Activated naive CD4-positive, alpha-beta T cell treated with anti-CD3 and anti-CD28 coated beads, Interleukin-2, amount 10 ng/mL, durations not matched to agents 7 days and 5 days (primary cell): ENCODE data around the gene ROS1.
"Not testable (repeated sequence)": the region's sequence is repeated elsewhere in the genome, so short reads cannot be mapped to it uniquely, and the experiment has no call there.

ENCODE experiments used
- CTCF ChIA-PET: fragments of 350-600 bp; sonication (Branson Sonifier 250); formaldehyde crosslinking; loops from one replicate; lab custom pipeline; 2021; ENCODE audit warnings: antibody characterized with exemption; lab: Charles Lee
- DNase-seq: peaks from one replicate; pipeline ENCODE4 v3.0.0-alpha.2; 2020
- H3K27ac Mint-ChIP-seq: one replicate; pipeline ENCODE4 v1.8.0; 2021; ENCODE audit warnings: mild to moderate bottlenecking, moderate library complexity, mixed read lengths
- H3K27me3 Mint-ChIP-seq: one replicate; pipeline ENCODE4 v1.8.0; 2021; ENCODE audit warnings: mild to moderate bottlenecking, mixed read lengths
- H3K36me3 Mint-ChIP-seq: one replicate; pipeline ENCODE4 v1.8.0; 2021; ENCODE audit warnings: mixed read lengths
- H3K4me1 Mint-ChIP-seq: one replicate; pipeline ENCODE4 v1.8.0; 2021; ENCODE audit warnings: mixed read lengths
- H3K4me3 Mint-ChIP-seq: one replicate; pipeline ENCODE4 v1.8.0; 2021; ENCODE audit warnings: mild to moderate bottlenecking, moderate library complexity, mixed read lengths
- H3K9me3 Mint-ChIP-seq: one replicate; pipeline ENCODE4 v1.8.0; 2021; ENCODE audit warnings: mixed read lengths

Gene ROS1

GRCh38 chr6:117451671-117452070, 25.9 kb upstream of the ROS1 start:
- H3K9me3 Mint-ChIP-seq, result no peaks in the 10 kb centered on the region
- no peak for DNase-seq
- H3K27ac Mint-ChIP-seq, result no peak overlapping the region
- H3K36me3 Mint-ChIP-seq, result no peaks in the 10 kb centered on the region
- CTCF ChIA-PET, result interaction anchor here (0.8 to 6.6 kb wide), 5 partner anchors 8 to 154 kb away, joined by 3 to 105 read pairs (median 3); no protein-coding TSS in a partner anchor
- H3K4me1 Mint-ChIP-seq, result no peaks in the 10 kb centered on the region
- no peak overlapping the region for H3K4me3 Mint-ChIP-seq
- peaks cover 22% of the 10 kb centered on the region for H3K27me3 Mint-ChIP-seq

- Mint-ChIP-seq H3K36me3 (no peaks in the 10 kb centered on the region), H3K9me3 (no peaks in the 10 kb centered on the region), H3K27ac (no peak overlapping the region), H3K4me1 (no peaks in the 10 kb centered on the region), H3K4me3 (no peak overlapping the region), H3K27me3 (peaks cover 33% of the 10 kb centered on the region)
- CTCF ChIA-PET, result interaction anchor here (0.6 to 6.6 kb wide), 22 partner anchors 8 to 956 kb away, joined by 3 to 105 read pairs (median 4); no protein-coding TSS in a partner anchor
- peak; percentile 73 for DNase-seq
Measured at GRCh38 chr6:117449549-117450439, 24.1 kb upstream of the ROS1 start.

DNA sequence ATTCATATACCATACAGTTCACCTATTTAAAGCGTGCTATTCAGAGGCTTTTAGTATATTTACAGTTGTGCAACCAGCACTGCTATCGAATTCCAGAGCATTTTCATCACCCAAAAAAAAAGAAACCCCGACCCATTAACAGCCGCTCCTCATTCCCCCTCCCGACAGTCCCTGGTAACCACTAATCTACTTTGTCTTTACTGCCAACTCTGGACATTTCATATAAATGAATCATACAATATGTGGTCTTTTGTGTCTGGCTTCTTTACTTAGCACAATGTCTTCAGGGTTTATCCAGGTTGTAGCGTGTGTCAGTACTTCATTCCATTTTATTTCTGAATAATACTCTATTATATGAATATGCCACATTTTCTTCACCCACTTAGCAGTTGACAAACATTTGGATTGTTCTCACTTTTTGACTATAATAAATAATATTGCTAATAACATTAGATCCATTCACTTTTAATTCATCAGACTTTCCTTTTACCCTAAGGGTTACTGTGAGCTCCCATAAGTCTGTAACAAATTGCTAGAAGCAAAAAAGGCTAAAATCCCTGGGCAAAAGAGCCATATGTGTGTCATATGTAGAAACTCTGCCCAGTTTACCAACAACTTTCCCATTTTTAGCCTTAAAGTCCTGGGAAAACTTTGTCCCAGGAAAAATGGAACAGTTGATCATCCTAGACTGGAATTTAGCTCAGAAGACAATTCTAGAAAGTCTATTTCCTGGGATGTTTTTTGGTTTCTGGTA, 23.2 kb upstream of the ROS1 start:
- Mint-ChIP-seq H3K4me1 (no peaks in the 10 kb centered on the region), H3K27ac (no peak overlapping the region), H3K9me3 (no peaks in the 10 kb centered on the region), H3K4me3 (no peak overlapping the region), H3K27me3 (peaks cover 36% of the 10 kb centered on the region), H3K36me3 (no peaks in the 10 kb centered on the region)
- no peak for DNase-seq
- CTCF ChIA-PET, result interaction anchor here (0.7 to 6.6 kb wide), 13 partner anchors 9 to 157 kb away, joined by 3 to 105 read pairs (median 4); no protein-coding TSS in a partner anchor

- H3K4me3 Mint-ChIP-seq, result no peak overlapping the region
- no peak overlapping the region for H3K27ac Mint-ChIP-seq
- no peaks in the 10 kb centered on the region for H3K9me3 Mint-ChIP-seq
- peaks cover 36% of the 10 kb centered on the region for H3K27me3 Mint-ChIP-seq
- no peaks in the 10 kb centered on the region for H3K36me3 Mint-ChIP-seq
- H3K4me1 Mint-ChIP-seq, result no peaks in the 10 kb centered on the region
- DNase-seq, result no peak
- CTCF ChIA-PET, result interaction anchor here (1.7 to 6.6 kb wide), 3 partner anchors 9 to 158 kb away, joined by 4 to 105 read pairs (median 66); no protein-coding TSS in a partner anchor
Measured at GRCh38 chr6:117448011-117448410, 22.3 kb upstream of the ROS1 start.

GRCh38 chr6:117446861-117447260, 21.1 kb upstream of the ROS1 start:
- no peak overlapping the region for H3K4me3 Mint-ChIP-seq
- peaks cover 37% of the 10 kb centered on the region for H3K27me3 Mint-ChIP-seq
- H3K9me3 Mint-ChIP-seq, result no peaks in the 10 kb centered on the region
- CTCF ChIA-PET, result interaction anchor here (0.7 to 6.6 kb wide), 2 partner anchors 18 to 159 kb away, joined by 4 to 66 read pairs; no protein-coding TSS in a partner anchor
- H3K4me1 Mint-ChIP-seq, result no peaks in the 10 kb centered on the region
- no peak overlapping the region for H3K27ac Mint-ChIP-seq
- no peaks in the 10 kb centered on the region for H3K36me3 Mint-ChIP-seq
- DNase-seq, result no peak

GRCh38 chr6:117444600-117444999, 18.9 kb upstream of the ROS1 start:
- no peak overlapping the region for H3K4me3 Mint-ChIP-seq
- H3K9me3 Mint-ChIP-seq, result no peaks in the 10 kb centered on the region

DNA sequence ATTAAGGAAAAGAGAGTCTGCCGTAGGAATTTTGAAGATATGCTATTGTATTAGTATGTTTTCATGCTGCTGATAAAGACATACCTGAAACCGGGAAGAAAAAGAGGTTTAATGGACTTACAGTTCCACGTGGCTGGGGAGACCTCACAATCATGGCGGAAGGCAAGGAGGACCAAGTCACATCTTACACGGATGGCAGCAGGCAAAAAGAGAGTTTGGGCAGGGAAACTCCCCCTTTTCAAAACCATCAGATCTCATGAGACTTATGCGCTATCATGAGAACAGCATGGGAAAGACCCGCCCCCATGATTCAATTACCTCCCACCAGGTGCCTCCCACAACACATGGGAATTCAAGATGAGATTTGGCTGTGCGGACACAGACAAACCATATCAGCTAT, 16.6 kb upstream of the ROS1 start:
- H3K4me1 Mint-ChIP-seq, CTCF ChIA-PET, H3K36me3 Mint-ChIP-seq, DNase-seq, H3K27ac Mint-ChIP-seq, H3K9me3 Mint-ChIP-seq, H3K4me3 Mint-ChIP-seq: not testable (repeated sequence)
- peaks cover 30% of the 10 kb centered on the region for H3K27me3 Mint-ChIP-seq

More at GRCh38 chr6:117444600-117444999, 18.9 kb upstream of the ROS1 start:
- Mint-ChIP-seq H3K36me3 (no peaks in the 10 kb centered on the region), H3K27ac (no peak overlapping the region), H3K27me3 (peaks cover 34% of the 10 kb centered on the region), H3K4me1 (no peaks in the 10 kb centered on the region)
- no peak for DNase-seq
- CTCF ChIA-PET, result interaction anchor here (0.9 to 2.0 kb wide), 3 partner anchors 8 to 161 kb away, joined by 3 to 5 read pairs (median 5); no protein-coding TSS in a partner anchor

- DNase-seq, result no peak
- Mint-ChIP-seq H3K4me3 (no peak overlapping the region), H3K4me1 (no peaks in the 10 kb centered on the region), H3K36me3 (no peaks in the 10 kb centered on the region), H3K9me3 (no peaks in the 10 kb centered on the region), H3K27me3 (peaks cover 25% of the 10 kb centered on the region), H3K27ac (no peak overlapping the region)
- CTCF ChIA-PET, result interaction anchor here (1.2 kb wide), 1 partner anchor 8 kb away, joined by 5 read pairs; no protein-coding TSS in a partner anchor
Measured at GRCh38 chr6:117441824-117442264, 16.1 kb upstream of the ROS1 start.

DNA sequence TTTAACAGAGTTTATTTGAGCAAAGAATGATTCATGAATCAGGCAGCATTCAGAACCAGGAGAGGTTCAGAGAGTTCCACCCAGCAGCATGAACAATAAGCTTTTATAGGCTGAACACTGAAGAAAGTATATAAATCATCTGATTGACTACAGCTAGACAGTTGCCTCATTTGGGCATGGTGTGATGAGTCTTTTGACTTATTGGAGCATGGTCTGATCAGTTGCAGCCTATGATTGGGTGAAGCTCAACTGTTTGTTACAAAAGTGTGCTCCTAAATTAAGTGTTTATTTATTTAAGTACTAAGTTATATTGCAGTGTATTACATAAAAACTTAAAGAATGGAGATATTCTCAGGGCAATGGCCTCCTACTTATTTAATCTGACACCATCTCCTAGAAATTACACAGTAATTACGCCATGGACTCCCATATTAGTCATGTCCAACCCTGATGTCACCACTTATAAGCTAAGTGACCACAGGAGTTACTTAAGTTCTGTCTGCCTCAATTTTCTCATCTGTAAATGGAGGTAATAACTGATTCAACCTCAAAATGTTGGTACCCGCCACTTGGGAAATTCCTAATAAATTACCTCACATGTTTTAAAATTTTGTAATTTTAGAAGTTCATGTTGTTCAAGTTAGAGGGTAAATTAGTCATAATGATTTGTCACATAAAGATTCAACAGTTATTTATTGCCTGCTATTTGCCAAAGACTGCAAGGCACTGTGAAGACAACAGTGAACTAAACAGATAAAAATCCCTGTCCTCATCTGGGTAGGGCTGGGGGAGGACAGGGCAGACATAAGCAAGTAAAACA, 15.2 kb upstream of the ROS1 start:
- H3K27me3 Mint-ChIP-seq, result peaks cover 25% of the 10 kb centered on the region
- CTCF ChIA-PET, result interaction anchor here (1.2 kb wide), 1 partner anchor 9 kb away, joined by 5 read pairs; no protein-coding TSS in a partner anchor
- no peak overlapping the region for H3K4me3 Mint-ChIP-seq

GRCh38 chr6:117432273-117432672, 6.5 kb upstream of the ROS1 start:
- H3K36me3 Mint-ChIP-seq, result no peaks in the 10 kb centered on the region
- H3K4me3 Mint-ChIP-seq, result no peak overlapping the region
- DNase-seq, result no peak
- no peaks in the 10 kb centered on the region for H3K9me3 Mint-ChIP-seq
- CTCF ChIA-PET, result interaction anchor here (1.5 kb wide), 1 partner anchor 12 kb away, joined by 5 read pairs; no protein-coding TSS in a partner anchor
- H3K27me3 Mint-ChIP-seq, result peaks cover 4% of the 10 kb centered on the region
- no peak overlapping the region for H3K27ac Mint-ChIP-seq
- no peaks in the 10 kb centered on the region for H3K4me1 Mint-ChIP-seq

More for the DNA sequence above, 15.2 kb upstream of the ROS1 start:
- no peaks in the 10 kb centered on the region for H3K36me3 Mint-ChIP-seq
- DNase-seq, result no peak
- H3K27ac Mint-ChIP-seq, result no peak overlapping the region
- no peaks in the 10 kb centered on the region for H3K4me1 Mint-ChIP-seq
- H3K9me3 Mint-ChIP-seq, result no peaks in the 10 kb centered on the region

- Mint-ChIP-seq H3K36me3 (no peaks in the 10 kb centered on the region), H3K27ac (no peak overlapping the region), H3K4me3 (no peak overlapping the region), H3K9me3 (no peaks in the 10 kb centered on the region), H3K27me3 (peaks cover 7% of the 10 kb centered on the region), H3K4me1 (no peaks in the 10 kb centered on the region)
- CTCF ChIA-PET, result no interaction called here
- DNase-seq, result no peak
Measured at GRCh38 chr6:117423754-117424153, 2.0 kb downstream of the ROS1 start.

DNA sequence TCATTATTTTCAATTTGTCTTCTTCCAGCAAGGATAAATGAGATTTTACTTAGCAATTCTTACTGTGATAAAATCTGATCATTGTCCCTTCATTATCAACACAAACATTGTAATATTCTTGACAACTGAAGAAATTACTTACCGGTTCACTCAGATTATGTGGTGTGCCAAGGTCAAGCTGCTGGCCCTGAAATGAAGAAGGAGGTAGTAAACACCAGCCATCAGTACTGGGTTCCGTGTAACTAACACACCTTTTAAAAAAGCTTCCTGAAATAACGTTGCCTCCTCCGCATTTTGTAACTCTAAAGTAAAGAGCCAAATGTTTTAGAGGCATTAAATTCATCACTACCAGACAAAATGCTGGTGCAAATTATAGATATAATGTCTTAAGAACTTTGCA, 7.4 kb downstream of the ROS1 start:
- H3K27ac Mint-ChIP-seq, result no peak overlapping the region
- H3K27me3 Mint-ChIP-seq, result peaks cover 10% of the 10 kb centered on the region
- H3K4me1 Mint-ChIP-seq, result no peaks in the 10 kb centered on the region
- no peak overlapping the region for H3K4me3 Mint-ChIP-seq
- CTCF ChIA-PET, result no interaction called here
- H3K36me3 Mint-ChIP-seq, result no peaks in the 10 kb centered on the region
- H3K9me3 Mint-ChIP-seq, result no peaks in the 10 kb centered on the region
- DNase-seq, result no peak

- H3K9me3 Mint-ChIP-seq, result no peaks in the 10 kb centered on the region
- CTCF ChIA-PET, result no interaction called here
- H3K36me3 Mint-ChIP-seq, result no peaks in the 10 kb centered on the region
- peaks cover 10% of the 10 kb centered on the region for H3K27me3 Mint-ChIP-seq
- DNase-seq, result no peak
- no peak overlapping the region for H3K4me3 Mint-ChIP-seq
- H3K4me1 Mint-ChIP-seq, result no peaks in the 10 kb centered on the region
- no peak overlapping the region for H3K27ac Mint-ChIP-seq
Measured at GRCh38 chr6:117417851-117418250, 7.9 kb downstream of the ROS1 start.
